ENCODE measurements around the gene TTLL6. TPM values are rescaled to one million over a fixed set of nuclear protein-coding genes. Genes with fewer than 3 reads are reported as not detected.

TTLL6 gene
- total and polyA plus RNA-seq, 4 donors: 0.13 to 0.21 TPM; not detected in 2

DNA sequence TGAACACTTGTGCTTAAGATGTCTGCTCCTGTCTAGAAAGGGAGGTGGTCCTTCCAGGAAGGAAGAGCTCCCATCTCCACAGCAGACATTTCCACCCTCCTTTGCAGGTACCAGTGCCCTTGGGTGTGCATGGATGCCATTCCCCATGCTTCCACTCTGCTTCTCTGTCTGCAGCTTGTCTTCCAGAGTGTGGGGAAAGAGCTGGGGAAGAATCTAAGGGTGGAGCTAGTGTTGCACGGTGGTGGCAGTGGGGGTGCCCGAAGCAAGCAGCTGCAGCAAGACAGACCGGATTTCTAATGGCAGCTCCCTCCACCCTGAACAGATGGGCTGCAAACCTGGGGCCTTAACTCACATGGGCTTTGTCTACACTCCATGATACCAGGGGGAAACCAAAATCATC is 65.9 kb downstream of the TTLL6 start:
- H3K9me3 ChIP-seq (ENCODE audit: control insufficient read depth, low read length): no peaks in the 10 kb centered on the region
- DNase-seq (no peak), ATAC-seq (ENCODE audit: low FRiP score) (no peak)
- no peak overlapping the region for H3K27ac ChIP-seq (ENCODE audit: low read depth in 1 of 2, low read length in 2 of 2)
- H3K4me1 ChIP-seq (ENCODE audit: control insufficient read depth in 1 of 2, insufficient read depth in 2 of 2, low read length in 2 of 2): no peaks in the 10 kb centered on the region
- 3 to 6% methylated on average over 3 of the region's 3 CpGs for WGBS, 2 donors
- intact Hi-C loops (cut with DNase I): no loop called here
- no peak overlapping the region for H3K4me3 ChIP-seq (ENCODE audit: low read length in 2 of 2)
- H3K27me3 ChIP-seq (ENCODE audit: control insufficient read depth in 1 of 2, insufficient read depth in 2 of 2, low read length in 1 of 2): peaks cover 0 to 2% of the 10 kb centered on the region in 2 donors
- no peaks in the 10 kb centered on the region for H3K36me3 ChIP-seq (ENCODE audit: control insufficient read depth in 1 of 2, insufficient read depth in 2 of 2, low read length in 1 of 2)

DNA sequence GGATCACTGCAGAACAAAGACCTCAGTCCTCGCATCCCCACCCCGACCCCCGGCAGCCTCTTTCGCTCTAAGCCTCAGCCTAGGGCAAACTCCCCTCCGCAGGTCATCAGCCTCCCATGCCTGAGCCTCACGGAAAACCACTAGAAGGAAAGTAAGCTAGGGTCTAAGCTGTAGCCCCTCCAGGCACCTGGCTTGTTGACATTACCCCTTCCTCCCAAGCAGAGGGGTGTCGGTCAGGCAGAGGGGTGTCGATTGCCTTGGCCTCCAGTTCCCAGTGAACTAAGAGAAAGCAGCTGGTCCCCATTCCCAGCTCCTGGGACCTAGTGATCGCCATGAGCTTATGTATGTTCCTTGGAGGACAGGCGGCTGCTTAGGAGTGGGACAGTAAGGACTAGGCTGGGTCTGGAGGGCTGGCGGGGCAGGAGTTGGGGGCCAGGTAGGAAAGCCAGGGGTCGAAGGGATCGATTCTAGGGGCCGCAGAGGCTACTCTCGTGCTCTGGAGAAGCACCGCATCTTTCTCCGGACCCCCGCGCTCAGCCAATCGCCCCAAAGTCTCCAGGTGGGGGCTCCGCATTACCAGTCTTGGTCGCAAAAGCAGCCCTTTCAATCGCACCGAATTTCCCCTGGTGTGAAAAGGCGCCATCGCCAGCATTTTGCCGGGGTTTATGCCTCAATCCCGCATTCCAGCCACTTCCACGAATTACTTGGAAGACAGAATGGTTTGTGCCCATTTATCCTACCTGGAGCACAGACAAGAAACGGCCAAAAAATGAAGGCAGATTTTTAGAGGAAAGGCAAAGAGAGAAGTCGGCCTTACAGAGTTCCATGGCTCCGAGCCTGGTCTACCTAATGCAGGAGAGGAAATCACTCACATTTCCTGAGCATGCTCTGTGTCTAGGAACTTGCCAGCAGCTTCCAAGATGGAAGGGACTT is 67.1 kb downstream of the TTLL6 start:
- DNase-seq (no peak), ATAC-seq (ENCODE audit: low FRiP score) (no peak)
- Histone ChIP-seq H3K27me3 (ENCODE audit: control insufficient read depth in 1 of 2, insufficient read depth in 2 of 2, low read length in 1 of 2) (peaks cover 0 to 4% of the 10 kb centered on the region in 2 donors), H3K36me3 (ENCODE audit: control insufficient read depth in 1 of 2, insufficient read depth in 2 of 2, low read length in 1 of 2) (no peaks in the 10 kb centered on the region), H3K9me3 (ENCODE audit: control insufficient read depth, low read length) (no peaks in the 10 kb centered on the region), H3K27ac (ENCODE audit: low read depth in 1 of 2, low read length in 2 of 2) (no peak overlapping the region), H3K4me3 (ENCODE audit: low read length in 2 of 2) (no peak overlapping the region), H3K4me1 (ENCODE audit: control insufficient read depth in 1 of 2, insufficient read depth in 2 of 2, low read length in 2 of 2) (no peaks in the 10 kb centered on the region)
- 8 to 11% methylated on average over 32 of the region's 32 CpGs for WGBS, 2 donors
- intact Hi-C loops (cut with DNase I): no loop called here

DNA sequence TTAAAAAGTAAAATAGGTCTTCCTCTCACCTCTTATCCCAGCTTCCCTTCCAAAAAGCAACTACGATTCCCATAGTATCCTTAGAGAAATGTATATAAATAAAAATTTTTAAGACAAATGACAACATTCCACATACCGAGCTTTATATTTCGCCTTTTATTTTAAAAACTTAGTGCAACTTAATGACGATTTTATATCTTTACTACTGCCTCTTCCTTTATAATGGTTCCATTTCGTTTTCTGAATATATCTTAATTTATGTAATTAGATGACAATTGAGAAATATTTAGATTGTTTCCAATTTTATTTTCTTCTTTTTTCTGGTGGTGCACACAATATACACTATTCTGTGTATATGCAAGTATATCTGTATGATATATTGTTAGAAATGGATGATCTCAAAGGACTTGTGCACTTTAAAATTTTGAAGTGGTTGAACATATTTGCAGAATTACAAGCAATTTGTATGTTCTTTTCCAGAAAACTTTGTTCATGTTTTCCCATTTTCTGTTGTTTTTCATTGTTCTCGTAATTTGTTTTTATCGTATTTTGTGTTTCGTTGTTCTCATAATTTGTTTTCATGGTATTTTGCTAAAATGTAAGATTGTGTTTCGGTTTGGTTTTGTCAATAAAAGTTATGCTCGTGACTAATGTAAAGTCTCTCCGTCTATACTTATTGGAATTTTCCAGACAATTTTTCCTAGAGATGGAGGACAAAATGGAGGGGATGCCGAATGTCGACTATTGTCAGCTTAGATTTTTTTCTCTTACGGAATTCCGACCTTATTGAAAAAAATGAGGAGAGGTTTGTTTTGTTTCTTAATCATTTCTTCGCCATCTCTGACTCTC is 68.1 kb downstream of the TTLL6 start:
- WGBS, 2 donors: 32% methylated on average over 16 of the region's 16 CpGs
- intact Hi-C loops (cut with DNase I): no loop called here

DNA sequence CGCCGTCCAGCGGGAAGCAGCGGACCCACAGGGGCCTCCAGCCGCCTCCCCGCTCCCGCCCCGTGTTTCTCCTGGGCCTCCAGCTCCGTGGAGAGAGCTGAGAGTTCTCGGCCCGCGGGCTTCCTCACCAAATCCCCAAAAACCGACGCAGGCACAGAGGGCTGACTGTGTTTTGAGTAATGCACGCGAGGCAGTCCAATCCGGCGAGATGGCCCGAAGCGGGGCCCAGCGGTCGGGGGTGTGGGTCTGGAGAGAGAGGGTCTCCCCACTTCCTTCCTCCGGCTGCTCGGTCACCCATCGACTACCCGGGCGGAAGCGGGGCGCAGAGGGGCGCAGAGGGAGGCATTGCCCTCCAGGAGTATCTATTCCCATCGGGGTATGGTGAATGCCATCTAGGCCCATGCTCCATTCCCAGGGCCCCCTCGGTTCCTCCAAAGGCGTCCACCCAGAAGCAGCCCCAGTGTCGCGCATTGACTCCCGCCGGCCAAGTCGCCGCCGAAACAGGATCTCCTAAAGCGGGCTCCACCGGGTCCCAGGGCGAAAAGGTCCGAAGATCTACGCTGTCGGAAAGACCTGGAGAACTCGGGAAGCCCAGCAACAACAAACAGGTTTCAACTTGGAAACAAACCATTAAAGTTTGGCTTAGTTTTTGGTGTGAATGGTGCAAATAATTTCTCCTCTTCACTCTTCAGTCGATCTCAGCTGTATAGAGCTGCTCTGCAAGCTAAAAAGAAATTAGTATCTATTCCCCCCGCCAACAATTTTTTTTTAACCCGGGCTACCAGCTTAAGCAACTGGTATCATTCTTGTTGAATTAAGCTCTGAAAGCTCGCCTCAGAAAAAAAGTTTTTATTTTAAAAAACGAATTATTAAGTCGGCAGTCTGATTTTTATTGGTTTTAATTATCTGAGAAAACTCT is 69.3 kb downstream of the TTLL6 start:
- DNase-seq (no peak), ATAC-seq (ENCODE audit: low FRiP score) (no peak)
- Histone ChIP-seq H3K27me3 (ENCODE audit: control insufficient read depth in 1 of 2, insufficient read depth in 2 of 2, low read length in 1 of 2) (peaks cover 0 to 4% of the 10 kb centered on the region in 2 donors), H3K4me1 (ENCODE audit: control insufficient read depth in 1 of 2, insufficient read depth in 2 of 2, low read length in 2 of 2) (no peaks in the 10 kb centered on the region), H3K4me3 (ENCODE audit: low read length in 2 of 2) (no peak overlapping the region), H3K36me3 (ENCODE audit: control insufficient read depth in 1 of 2, insufficient read depth in 2 of 2, low read length in 1 of 2) (no peaks in the 10 kb centered on the region), H3K27ac (ENCODE audit: low read depth in 1 of 2, low read length in 2 of 2) (no peak overlapping the region), H3K9me3 (ENCODE audit: control insufficient read depth, low read length) (no peaks in the 10 kb centered on the region)
- 9 to 11% methylated on average over 51 to 53 of the region's 53 CpGs for WGBS, 2 donors
- intact Hi-C loops (cut with DNase I): no loop called here

More for the DNA sequence above, 68.1 kb downstream of the TTLL6 start:
- no peak for DNase-seq
- peaks cover 0 to 4% of the 10 kb centered on the region in 2 donors for H3K27me3 ChIP-seq (ENCODE audit: control insufficient read depth in 1 of 2, insufficient read depth in 2 of 2, low read length in 1 of 2)
- no peak for ATAC-seq (ENCODE audit: low FRiP score)
- H3K36me3 ChIP-seq (ENCODE audit: control insufficient read depth in 1 of 2, insufficient read depth in 2 of 2, low read length in 1 of 2): no peaks in the 10 kb centered on the region
- H3K9me3 ChIP-seq (ENCODE audit: control insufficient read depth, low read length): no peaks in the 10 kb centered on the region
- no peak overlapping the region for H3K4me3 ChIP-seq (ENCODE audit: low read length in 2 of 2)
- no peaks in the 10 kb centered on the region for H3K4me1 ChIP-seq (ENCODE audit: control insufficient read depth in 1 of 2, insufficient read depth in 2 of 2, low read length in 2 of 2)
- no peak overlapping the region for H3K27ac ChIP-seq (ENCODE audit: low read depth in 1 of 2, low read length in 2 of 2)

DNA sequence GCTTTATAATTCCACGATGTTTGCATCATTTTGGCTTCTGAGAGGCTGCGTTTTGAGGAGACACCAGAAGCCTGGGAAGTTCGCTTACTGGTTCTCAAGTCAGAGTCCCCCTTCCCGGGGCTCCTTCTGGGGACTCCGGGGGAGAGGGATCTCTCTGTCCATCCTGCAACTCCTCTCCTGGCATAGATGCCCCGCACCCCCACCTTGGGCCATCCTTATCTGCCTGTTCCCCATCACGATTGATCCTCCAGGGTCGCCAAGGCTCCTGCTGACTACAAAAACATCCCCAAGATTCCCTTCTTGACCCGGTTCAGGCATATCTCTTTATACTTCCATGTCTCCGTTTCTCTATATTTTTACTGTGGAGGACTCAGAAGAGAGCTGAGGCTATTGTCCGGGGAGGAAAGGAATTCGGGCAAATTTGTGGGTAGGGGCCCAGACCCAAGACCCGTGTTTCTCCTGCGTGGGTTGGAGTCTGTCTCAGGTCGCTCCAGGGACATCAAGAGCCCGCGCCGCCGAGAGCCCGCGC is 70.0 kb downstream of the TTLL6 start:
- ATAC-seq (ENCODE audit: low FRiP score): no peak
- Histone ChIP-seq H3K9me3 (ENCODE audit: control insufficient read depth, low read length) (no peaks in the 10 kb centered on the region), H3K36me3 (ENCODE audit: control insufficient read depth in 1 of 2, insufficient read depth in 2 of 2, low read length in 1 of 2) (no peaks in the 10 kb centered on the region), H3K27ac (ENCODE audit: low read depth in 1 of 2, low read length in 2 of 2) (no peak overlapping the region), H3K4me3 (ENCODE audit: low read length in 2 of 2) (no peak overlapping the region), H3K27me3 (ENCODE audit: control insufficient read depth in 1 of 2, insufficient read depth in 2 of 2, low read length in 1 of 2) (peaks cover 0 to 4% of the 10 kb centered on the region in 2 donors), H3K4me1 (ENCODE audit: control insufficient read depth in 1 of 2, insufficient read depth in 2 of 2, low read length in 2 of 2) (no peaks in the 10 kb centered on the region)
- no peak for DNase-seq
- intact Hi-C loops (cut with DNase I): no loop called here
- 6 to 7% methylated on average over 20 to 21 of the region's 21 CpGs for WGBS, 2 donors

DNA sequence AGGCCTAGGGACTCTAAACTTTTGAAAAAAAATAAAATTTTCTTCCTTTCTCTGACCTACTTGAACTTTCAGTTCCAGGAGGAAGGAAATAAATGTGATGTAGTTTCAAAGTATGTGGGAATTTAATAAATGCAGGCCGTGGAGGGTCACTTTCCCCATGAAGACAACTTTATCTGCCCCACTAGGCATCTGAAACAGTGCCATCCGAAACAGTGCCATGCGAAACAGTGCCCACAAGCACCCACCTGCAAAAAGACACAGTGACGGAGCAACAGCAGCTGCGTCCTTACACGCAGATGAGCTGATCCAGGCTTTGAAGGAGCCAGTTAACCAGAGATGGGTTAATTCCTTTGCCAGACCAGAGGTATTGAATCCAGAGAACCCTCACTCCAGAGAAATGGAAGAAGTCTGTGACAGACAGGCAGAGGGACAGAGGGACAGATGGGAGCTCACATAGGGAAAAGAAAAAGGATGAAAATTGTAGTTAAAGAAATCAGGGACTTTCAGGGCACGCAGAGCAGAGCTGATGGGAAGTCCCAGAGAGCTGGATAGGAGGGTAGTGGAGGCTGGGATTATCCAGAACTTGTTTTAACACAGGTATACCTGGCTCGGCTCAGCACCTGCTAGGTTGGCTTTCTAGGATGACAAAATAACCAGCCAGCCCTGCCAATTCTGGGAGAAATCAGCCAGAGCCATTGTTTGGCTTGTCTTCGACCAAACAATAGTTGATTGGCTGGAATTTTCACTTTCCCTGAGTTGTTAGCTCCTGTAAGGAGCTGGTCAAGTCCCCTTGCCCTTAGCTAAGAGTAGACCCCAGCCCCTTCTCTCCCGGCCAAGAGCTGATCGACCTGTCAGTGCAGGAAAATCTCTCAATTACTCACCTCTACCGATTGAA is 71.4 kb downstream of the TTLL6 start:
- WGBS, 2 donors: 26 to 27% methylated on average over 12 of the region's 12 CpGs
- no peaks in the 10 kb centered on the region for H3K36me3 ChIP-seq (ENCODE audit: control insufficient read depth in 1 of 2, insufficient read depth in 2 of 2, low read length in 1 of 2)
- intact Hi-C loops (cut with DNase I): loop anchor here in 1 of 2 donors (1.0 kb wide), 1 partner anchor 10 kb away; no protein-coding TSS in a partner anchor
- H3K4me1 ChIP-seq (ENCODE audit: control insufficient read depth in 1 of 2, insufficient read depth in 2 of 2, low read length in 2 of 2): no peaks in the 10 kb centered on the region
- no peaks in the 10 kb centered on the region for H3K9me3 ChIP-seq (ENCODE audit: control insufficient read depth, low read length)
- no peak overlapping the region for H3K4me3 ChIP-seq (ENCODE audit: low read length in 2 of 2)
- no peak for ATAC-seq (ENCODE audit: low FRiP score)
- peaks cover 0 to 4% of the 10 kb centered on the region in 2 donors for H3K27me3 ChIP-seq (ENCODE audit: control insufficient read depth in 1 of 2, insufficient read depth in 2 of 2, low read length in 1 of 2)
- peak in 1 of 2 donors; percentile 22 for DNase-seq
- no peak overlapping the region for H3K27ac ChIP-seq (ENCODE audit: low read depth in 1 of 2, low read length in 2 of 2)

DNA sequence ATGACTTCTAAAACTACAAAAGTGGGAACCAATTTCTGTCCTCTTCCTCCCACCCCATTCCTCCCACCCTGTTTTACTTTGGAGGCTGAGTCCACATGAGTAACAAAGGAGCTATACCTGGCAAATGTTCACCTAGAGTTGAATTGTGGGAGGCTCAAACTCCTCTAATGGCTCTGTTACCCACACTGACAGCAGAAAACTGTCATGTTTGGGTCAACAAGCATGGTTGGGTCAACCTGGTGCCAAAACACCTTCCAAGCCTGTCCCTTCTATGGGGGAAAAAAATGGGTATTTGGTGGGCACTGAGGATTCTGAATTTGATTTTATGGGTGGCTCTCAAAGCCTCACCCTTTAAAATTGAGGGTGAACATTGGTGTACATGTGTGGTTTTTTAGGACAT is 76.5 kb downstream of the TTLL6 start:
- H3K27me3 ChIP-seq (ENCODE audit: control insufficient read depth in 1 of 2, insufficient read depth in 2 of 2, low read length in 1 of 2): peaks cover 0 to 1% of the 10 kb centered on the region in 2 donors
- no peak overlapping the region for H3K27ac ChIP-seq (ENCODE audit: low read depth in 1 of 2, low read length in 2 of 2)
- no peaks in the 10 kb centered on the region for H3K9me3 ChIP-seq (ENCODE audit: control insufficient read depth, low read length)
- DNase-seq (no peak), ATAC-seq (ENCODE audit: low FRiP score) (no peak)
- no peaks in the 10 kb centered on the region for H3K4me1 ChIP-seq (ENCODE audit: control insufficient read depth in 1 of 2, insufficient read depth in 2 of 2, low read length in 2 of 2)
- intact Hi-C loops (cut with DNase I): no loop called here
- no peak overlapping the region for H3K4me3 ChIP-seq (ENCODE audit: low read length in 2 of 2)
- H3K36me3 ChIP-seq (ENCODE audit: control insufficient read depth in 1 of 2, insufficient read depth in 2 of 2, low read length in 1 of 2): no peaks in the 10 kb centered on the region

Data from aorta (tissue), 5 donors.